ENCODE measurements around the gene NDUFS6. TPM values are rescaled to one million over a fixed set of nuclear protein-coding genes. Genes with fewer than 3 reads are reported as not detected.

NDUFS6 gene
- total and polyA plus RNA-seq, 3 donors from 2014 or later, result 54.9 to 59.3 (median 58.7) TPM

- Histone ChIP-seq H3K27me3 (no peaks in the 10 kb centered on the region), H3K36me3 (ENCODE audit: low read depth, missing control alignments) (no peaks in the 10 kb centered on the region), H3K27ac (no peak overlapping the region), H3K4me1 (no peaks in the 10 kb centered on the region), H3K4me3 (no peak overlapping the region), H3K9me3 (no peaks in the 10 kb centered on the region)
- intact Hi-C loops (cut with DNase I; ENCODE audit: low total_unique reads), result no loop called here
- 84 to 88% methylated on average over 14 of the region's 14 CpGs for WGBS, 2 donors
- TF ChIP-seq POLR2A (IDR thresholded peaks at IDR 0.05) (no peak), CTCF (IDR thresholded peaks at IDR 0.05) (no peak)
- DNase-seq, result peak; percentile 9
Observed at GRCh38 chr5:1754531-1755220, 46.5 kb upstream of the NDUFS6 start.

- no peaks in the 10 kb centered on the region for H3K4me1 ChIP-seq
- 62 to 65% methylated on average over 14 of the region's 14 CpGs for WGBS, 2 donors
- no peaks in the 10 kb centered on the region for H3K9me3 ChIP-seq
- no peaks in the 10 kb centered on the region for H3K36me3 ChIP-seq (ENCODE audit: low read depth, missing control alignments)
- no peaks in the 10 kb centered on the region for H3K27me3 ChIP-seq
- intact Hi-C loops (cut with DNase I; ENCODE audit: low total_unique reads), result no loop called here
- no peak overlapping the region for H3K27ac ChIP-seq
- peak; percentile 4 for DNase-seq
- H3K4me3 ChIP-seq, result no peak overlapping the region
- TF ChIP-seq POLR2A (IDR thresholded peaks at IDR 0.05) (no peak), CTCF (IDR thresholded peaks at IDR 0.05) (no peak)
Observed at GRCh38 chr5:1755321-1755949, 45.8 kb upstream of the NDUFS6 start.

- no peaks in the 10 kb centered on the region for H3K27me3 ChIP-seq
- no peaks in the 10 kb centered on the region for H3K9me3 ChIP-seq
- intact Hi-C loops (cut with DNase I; ENCODE audit: low total_unique reads), result no loop called here
- DNase-seq, result no peak
- H3K4me3 ChIP-seq, result no peak overlapping the region
- WGBS, 2 donors, result 71 to 86% methylated on average over 11 of the region's 11 CpGs
- no peak for TF ChIP-seq POLR2A (IDR thresholded peaks at IDR 0.05)
- no peak for TF ChIP-seq CTCF (IDR thresholded peaks at IDR 0.05)
- H3K4me1 ChIP-seq, result no peaks in the 10 kb centered on the region
- H3K27ac ChIP-seq, result no peak overlapping the region
- H3K36me3 ChIP-seq (ENCODE audit: low read depth, missing control alignments), result no peaks in the 10 kb centered on the region
Observed at GRCh38 chr5:1756481-1756880, 44.7 kb upstream of the NDUFS6 start.

GRCh38 chr5:1757511-1757910 is 43.7 kb upstream of the NDUFS6 start:
- intact Hi-C loops (cut with DNase I; ENCODE audit: low total_unique reads), result no loop called here
- Histone ChIP-seq H3K27ac (no peak overlapping the region), H3K4me1 (no peaks in the 10 kb centered on the region), H3K27me3 (no peaks in the 10 kb centered on the region), H3K9me3 (no peaks in the 10 kb centered on the region), H3K4me3 (no peak overlapping the region), H3K36me3 (ENCODE audit: low read depth, missing control alignments) (no peaks in the 10 kb centered on the region)
- peak; percentile 10 for DNase-seq
- 80 to 87% methylated on average over 8 to 10 of the region's 10 CpGs for WGBS, 2 donors
- TF ChIP-seq CTCF (IDR thresholded peaks at IDR 0.05) (no peak), POLR2A (IDR thresholded peaks at IDR 0.05) (no peak)

GRCh38 chr5:1758574-1758973 is 42.6 kb upstream of the NDUFS6 start:
- H3K36me3 ChIP-seq (ENCODE audit: low read depth, missing control alignments), result no peaks in the 10 kb centered on the region
- WGBS, 2 donors, result 79 to 80% methylated on average over 3 of the region's 3 CpGs
- TF ChIP-seq CTCF (IDR thresholded peaks at IDR 0.05) (no peak), POLR2A (IDR thresholded peaks at IDR 0.05) (no peak)
- no peak overlapping the region for H3K27ac ChIP-seq
- H3K4me1 ChIP-seq, result no peaks in the 10 kb centered on the region
- no peaks in the 10 kb centered on the region for H3K27me3 ChIP-seq
- no peaks in the 10 kb centered on the region for H3K9me3 ChIP-seq
- intact Hi-C loops (cut with DNase I; ENCODE audit: low total_unique reads), result no loop called here
- no peak overlapping the region for H3K4me3 ChIP-seq
- no peak for DNase-seq

Measured in testis (tissue), 3 donors.